Ectodermal cell (in vitro differentiated cells): ENCODE results near the gene TXNDC5.

Experiments used
- H3K27ac ChIP-seq: 2 replicates; pipeline ENCODE4 v1.7.0; 2013; ENCODE audit warnings: mild to moderate bottlenecking, low read depth, low read length; ENCODE audit not compliant: insufficient read depth, poor library complexity, severe bottlenecking
- H3K27me3 ChIP-seq: 2 replicates; pipeline ENCODE4 v1.7.0; 2013; ENCODE audit warnings: mild to moderate bottlenecking, low read length; ENCODE audit not compliant: insufficient read depth, control insufficient read depth, poor library complexity, severe bottlenecking
- H3K36me3 ChIP-seq: one replicate; pipeline ENCODE4 v1.7.0; 2013; ENCODE audit warnings: low read length; ENCODE audit not compliant: control insufficient read depth, insufficient read depth
- H3K4me1 ChIP-seq: one replicate; pipeline ENCODE4 v1.7.0; 2013; ENCODE audit warnings: low read length; ENCODE audit not compliant: control insufficient read depth, insufficient read depth
- H3K4me3 ChIP-seq: 2 replicates; pipeline ENCODE4 v1.7.0; 2013; ENCODE audit warnings: low read depth, low read length, control low read depth; ENCODE audit not compliant: insufficient read depth
- H3K9me3 ChIP-seq: 2 replicates; pipeline ENCODE4 v1.7.0; 2013; ENCODE audit warnings: mild to moderate bottlenecking, low read length, moderate library complexity; ENCODE audit not compliant: control insufficient read depth
- WGBS, 2 experiments: methylation state at CpG; one replicate each; pipeline ENCODE4 v1.1.7; 2013; ENCODE audit warnings: missing lambda C conversion rate in 2 of 2; 5-methylcytosine and 5-hydroxymethylcytosine counted together

The TXNDC5 gene

DNA sequence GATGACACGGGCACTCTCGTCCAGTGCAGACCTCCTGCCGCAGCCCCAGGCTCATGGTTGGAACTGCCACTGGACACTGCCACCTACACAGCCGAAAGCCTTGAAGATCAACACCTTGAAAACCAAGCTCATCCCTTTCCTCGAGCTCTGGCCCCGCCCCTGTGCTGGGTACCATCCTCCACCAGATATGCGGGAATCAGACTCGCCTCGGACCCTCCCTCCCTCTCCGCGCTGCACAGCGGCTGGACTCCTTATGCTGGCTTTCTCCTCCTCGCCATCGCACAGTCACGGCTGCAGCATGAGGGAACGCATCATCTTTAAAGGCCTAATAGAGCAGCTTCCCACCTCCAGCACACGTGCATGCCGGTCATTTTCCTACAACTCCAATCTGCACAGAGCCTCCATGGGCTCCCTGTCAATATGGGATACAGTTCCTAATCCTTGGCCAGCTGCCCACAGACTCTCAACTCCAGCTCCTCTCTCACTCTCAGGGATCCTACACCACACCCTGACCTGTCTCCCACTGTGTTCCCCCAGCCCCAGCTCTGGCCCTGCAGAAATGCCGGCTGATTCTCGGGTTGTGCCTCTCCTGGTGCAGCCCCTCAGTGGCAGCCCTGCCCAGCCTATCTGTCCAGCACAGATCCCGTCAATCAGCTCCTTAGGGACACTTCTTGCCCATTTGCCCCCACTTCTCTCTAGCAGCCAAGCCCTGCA lies 23.2 kb downstream of the TXNDC5 start:
- 94 to 95% methylated on average over 21 of the region's 21 CpGs for WGBS, 2 experiments
- Histone ChIP-seq H3K36me3 (peaks cover 47% of the 10 kb centered on the region), H3K4me3 (no peak overlapping the region)

DNA sequence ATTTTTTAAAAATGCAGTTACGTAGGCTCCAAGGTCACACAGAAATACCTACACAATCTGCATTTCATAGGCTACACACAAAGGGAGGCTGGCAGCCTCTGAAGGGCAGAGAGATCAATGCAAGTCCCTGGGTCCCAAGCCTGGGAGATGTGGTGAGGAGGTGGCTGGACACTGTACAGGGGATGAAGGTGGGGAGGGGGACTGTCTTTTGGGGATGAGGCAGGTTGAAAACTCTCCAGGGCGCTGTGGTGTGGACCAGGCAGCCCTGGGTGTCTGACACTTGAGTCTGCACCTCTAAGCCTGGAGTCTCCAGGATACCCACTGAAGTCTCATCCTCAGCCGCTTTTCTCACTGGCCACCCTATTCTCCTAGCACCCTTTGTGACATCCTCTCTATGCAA lies 24.5 kb downstream of the TXNDC5 start:
- 92 to 93% methylated on average over 3 of the region's 3 CpGs for WGBS, 2 experiments
- Histone ChIP-seq H3K27me3 (no peaks in the 10 kb centered on the region), H3K4me1 (no peaks in the 10 kb centered on the region), H3K27ac (no peak overlapping the region), H3K9me3 (no peaks in the 10 kb centered on the region), H3K36me3 (peaks cover 48% of the 10 kb centered on the region), H3K4me3 (no peak overlapping the region)

More for the DNA sequence above, 23.2 kb downstream of the TXNDC5 start:
- Histone ChIP-seq H3K4me1 (no peaks in the 10 kb centered on the region), H3K27me3 (no peaks in the 10 kb centered on the region), H3K9me3 (no peaks in the 10 kb centered on the region), H3K27ac (no peak overlapping the region)

DNA sequence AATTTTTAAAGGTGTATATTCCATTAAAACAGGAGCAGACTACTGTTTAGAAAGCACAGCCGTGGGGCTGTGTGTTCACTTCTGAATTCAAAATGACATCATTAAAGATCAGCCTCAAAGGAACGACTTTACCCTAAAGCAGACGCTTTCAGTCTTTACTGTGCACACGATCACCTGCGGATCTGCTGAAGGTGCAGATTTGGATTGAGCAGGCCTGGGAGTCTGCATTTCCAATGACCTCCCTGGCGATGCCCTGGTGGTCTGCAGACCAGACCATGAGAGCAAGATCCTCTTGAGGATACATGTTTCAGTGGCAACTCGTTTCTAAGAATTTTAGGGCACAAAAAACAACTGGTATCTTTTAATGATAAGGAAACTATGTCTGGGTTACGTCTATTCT lies 27.2 kb downstream of the TXNDC5 start:
- Histone ChIP-seq H3K27ac (no peak overlapping the region), H3K27me3 (no peaks in the 10 kb centered on the region), H3K36me3 (peaks cover 42% of the 10 kb centered on the region), H3K9me3 (no peaks in the 10 kb centered on the region), H3K4me3 (no peak overlapping the region), H3K4me1 (no peaks in the 10 kb centered on the region)
- 95 to 97% methylated on average over 8 of the region's 8 CpGs for WGBS, 2 experiments

DNA sequence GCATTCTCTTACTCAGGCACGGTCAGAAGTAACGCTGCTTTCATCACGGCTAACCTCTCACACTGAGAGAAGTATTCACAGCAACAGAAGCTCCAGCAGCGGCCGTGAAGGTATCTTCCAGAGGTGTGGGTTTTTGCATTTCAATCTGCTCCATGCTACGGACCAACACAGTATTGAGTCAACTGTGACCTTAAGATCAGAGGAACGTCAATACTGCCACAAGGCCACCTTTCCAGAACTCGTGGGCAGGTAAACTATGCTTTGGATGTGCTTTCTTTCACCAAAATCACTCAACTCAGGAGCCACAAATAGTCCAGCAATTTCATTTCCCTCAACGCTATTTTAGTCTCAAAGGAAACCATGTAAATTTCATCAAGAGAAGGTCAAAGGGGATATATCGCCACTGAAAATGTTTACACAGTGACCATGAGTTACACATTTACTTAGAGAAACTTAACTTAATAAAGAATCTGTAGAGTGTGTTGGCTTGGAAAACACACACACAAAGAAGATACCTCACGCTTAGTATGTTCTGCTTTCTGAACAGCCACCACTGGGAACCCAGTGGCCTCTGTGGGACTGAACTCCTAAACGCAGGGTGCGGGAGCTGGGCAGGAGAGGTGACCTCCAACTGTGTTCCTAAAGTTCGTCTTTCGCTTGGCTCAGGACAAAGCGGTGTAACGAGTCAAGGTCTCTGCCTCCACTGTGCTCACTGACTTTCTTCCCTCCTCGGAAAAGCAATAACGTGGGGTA lies 27.9 kb downstream of the TXNDC5 start:
- Histone ChIP-seq H3K27ac (no peak overlapping the region), H3K4me3 (no peak overlapping the region), H3K27me3 (no peaks in the 10 kb centered on the region), H3K4me1 (no peaks in the 10 kb centered on the region), H3K9me3 (no peaks in the 10 kb centered on the region), H3K36me3 (peaks cover 35% of the 10 kb centered on the region)
- WGBS, 2 experiments: 93 to 97% methylated on average over 19 of the region's 19 CpGs

DNA sequence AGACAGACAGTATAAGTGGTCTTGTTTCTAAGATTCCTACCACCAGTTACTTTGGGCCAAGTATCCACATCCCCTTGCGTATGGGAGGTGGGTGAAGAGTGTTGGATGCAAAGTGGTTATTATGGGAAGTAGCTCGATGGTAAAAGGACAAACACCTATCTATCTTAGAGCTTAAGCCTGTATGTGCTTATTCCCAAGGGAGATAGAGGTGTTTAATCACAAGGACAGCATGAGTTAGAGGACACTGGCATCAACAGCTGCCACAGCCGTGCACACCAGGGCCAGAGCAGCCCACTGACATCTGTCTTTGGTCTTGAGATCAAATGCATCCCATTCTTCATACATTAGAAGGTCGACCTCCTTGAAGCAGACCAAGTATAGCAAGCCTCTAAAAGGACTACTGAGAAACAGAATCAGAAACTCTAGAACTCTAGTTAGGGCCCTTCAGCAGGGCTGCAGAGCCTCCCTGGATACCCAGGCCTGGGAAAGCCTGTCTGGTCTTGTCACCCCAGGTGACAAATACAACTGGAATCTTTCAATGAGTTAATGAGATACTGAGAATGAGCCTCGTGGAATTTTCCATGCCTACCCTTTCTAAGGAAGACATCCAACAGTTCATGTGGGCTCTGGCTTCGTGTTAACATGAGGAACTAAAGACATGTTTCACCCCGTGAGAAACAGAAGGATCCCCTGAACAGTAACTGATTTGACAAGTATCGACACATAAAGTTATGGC lies 28.7 kb downstream of the TXNDC5 start:
- no peaks in the 10 kb centered on the region for H3K9me3 ChIP-seq
- no peak overlapping the region for H3K27ac ChIP-seq
- H3K27me3 ChIP-seq: no peaks in the 10 kb centered on the region
- no peak overlapping the region for H3K4me3 ChIP-seq
- 93 to 97% methylated on average over 7 to 8 of the region's 8 CpGs for WGBS, 2 experiments
- peaks cover 28% of the 10 kb centered on the region for H3K36me3 ChIP-seq
- no peaks in the 10 kb centered on the region for H3K4me1 ChIP-seq

DNA sequence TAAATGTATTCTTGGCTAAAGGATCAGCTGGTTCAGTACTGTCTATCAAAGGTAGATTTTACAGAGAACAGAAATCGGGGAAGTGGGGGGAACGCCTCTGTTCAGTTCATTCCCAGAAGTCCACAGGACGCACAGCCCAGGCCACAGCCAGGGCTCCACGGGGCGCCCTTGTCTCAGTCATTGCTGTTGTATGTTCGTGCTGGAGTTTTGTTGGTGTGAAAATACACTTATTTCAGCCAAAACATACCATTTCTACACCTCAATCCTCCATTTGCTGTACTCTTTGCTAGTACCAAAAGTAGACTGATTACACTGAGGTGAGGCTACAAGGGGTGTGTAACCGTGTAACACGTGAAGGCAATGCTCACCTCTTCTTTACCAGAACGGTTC lies 29.9 kb downstream of the TXNDC5 start:
- H3K36me3 ChIP-seq: peaks cover 28% of the 10 kb centered on the region
- no peak overlapping the region for H3K4me3 ChIP-seq
- no peaks in the 10 kb centered on the region for H3K27me3 ChIP-seq
- WGBS, 2 experiments: 95 to 96% methylated on average over 9 of the region's 9 CpGs
- no peaks in the 10 kb centered on the region for H3K4me1 ChIP-seq
- H3K9me3 ChIP-seq: no peaks in the 10 kb centered on the region
- no peak overlapping the region for H3K27ac ChIP-seq

DNA sequence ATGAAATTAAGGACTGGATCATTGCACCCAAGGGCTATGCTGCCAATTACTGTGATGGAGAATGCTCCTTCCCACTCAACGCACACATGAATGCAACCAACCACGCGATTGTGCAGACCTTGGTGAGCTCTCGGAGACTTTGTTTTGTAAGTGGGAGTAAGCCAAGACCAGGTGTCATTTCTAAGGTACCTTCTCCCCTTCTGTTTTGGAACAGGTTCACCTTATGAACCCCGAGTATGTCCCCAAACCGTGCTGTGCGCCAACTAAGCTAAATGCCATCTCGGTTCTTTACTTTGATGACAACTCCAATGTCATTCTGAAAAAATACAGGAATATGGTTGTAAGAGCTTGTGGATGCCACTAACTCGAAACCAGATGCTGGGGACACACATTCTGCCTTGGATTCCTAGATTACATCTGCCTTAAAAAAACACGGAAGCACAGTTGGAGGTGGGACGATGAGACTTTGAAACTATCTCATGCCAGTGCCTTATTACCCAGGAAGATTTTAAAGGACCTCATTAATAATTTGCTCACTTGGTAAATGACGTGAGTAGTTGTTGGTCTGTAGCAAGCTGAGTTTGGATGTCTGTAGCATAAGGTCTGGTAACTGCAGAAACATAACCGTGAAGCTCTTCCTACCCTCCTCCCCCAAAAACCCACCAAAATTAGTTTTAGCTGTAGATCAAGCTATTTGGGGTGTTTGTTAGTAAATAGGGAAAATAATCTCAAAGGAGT lies 30.4 kb downstream of the TXNDC5 start:
- peaks cover 25% of the 10 kb centered on the region for H3K36me3 ChIP-seq
- no peak overlapping the region for H3K4me3 ChIP-seq
- WGBS, 2 experiments: 93 to 96% methylated on average over 11 to 12 of the region's 13 CpGs

DNA sequence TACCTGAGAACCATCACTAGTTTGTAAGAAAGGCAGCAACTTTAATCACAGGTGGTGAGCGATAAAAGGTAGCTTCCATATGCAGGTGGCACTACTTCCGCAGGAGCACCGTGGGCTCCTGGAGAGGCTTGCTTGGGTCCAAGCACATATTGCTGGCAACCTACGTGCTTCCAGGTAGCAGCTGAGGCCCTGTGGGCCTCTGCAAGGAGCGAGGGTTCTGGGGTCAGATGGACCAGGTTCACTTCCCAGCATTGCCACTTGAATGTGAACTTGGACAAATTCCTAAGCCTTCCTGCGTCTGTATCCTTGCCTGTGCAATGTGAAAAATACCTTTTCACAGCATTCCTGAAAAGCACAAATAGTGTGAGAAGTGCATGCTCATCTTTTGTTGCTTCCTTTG lies 31.0 kb downstream of the TXNDC5 start:
- Histone ChIP-seq H3K27me3 (no peaks in the 10 kb centered on the region), H3K27ac (no peak overlapping the region), H3K36me3 (peaks cover 22% of the 10 kb centered on the region), H3K4me3 (no peak overlapping the region), H3K9me3 (no peaks in the 10 kb centered on the region), H3K4me1 (no peaks in the 10 kb centered on the region)
- 94 to 95% methylated on average over 6 of the region's 6 CpGs for whole genome bisulfite sequencing, 2 experiments

More for the DNA sequence above, 30.4 kb downstream of the TXNDC5 start:
- Histone ChIP-seq H3K9me3 (no peaks in the 10 kb centered on the region), H3K27me3 (no peaks in the 10 kb centered on the region), H3K4me1 (no peaks in the 10 kb centered on the region), H3K27ac (no peak overlapping the region)

DNA sequence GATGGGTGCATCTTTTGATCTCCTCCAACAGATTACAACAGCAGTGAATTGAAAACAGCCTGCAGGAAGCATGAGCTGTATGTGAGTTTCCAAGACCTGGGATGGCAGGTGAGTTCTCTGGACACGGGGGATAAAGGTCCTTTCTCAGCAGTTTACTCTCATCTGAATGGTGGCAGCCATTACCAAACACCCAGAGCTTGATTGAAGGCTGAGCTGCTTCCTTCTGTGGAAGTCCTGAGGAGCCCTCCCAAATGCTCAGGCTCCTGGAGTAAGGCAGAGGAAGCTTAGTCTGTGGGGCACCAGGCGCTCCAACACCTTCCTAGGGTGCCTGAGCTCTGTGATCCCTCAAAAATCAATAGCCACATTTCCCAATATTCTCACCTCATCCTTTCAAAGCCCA lies 31.5 kb downstream of the TXNDC5 start:
- H3K4me3 ChIP-seq: no peak overlapping the region
- H3K4me1 ChIP-seq: no peaks in the 10 kb centered on the region
- H3K27ac ChIP-seq: no peak overlapping the region
- H3K36me3 ChIP-seq: peaks cover 22% of the 10 kb centered on the region
- H3K27me3 ChIP-seq: no peaks in the 10 kb centered on the region
- no peaks in the 10 kb centered on the region for H3K9me3 ChIP-seq
- 90 to 96% methylated on average over 2 of the region's 2 CpGs for WGBS, 2 experiments
